ENCODE data around the gene MINDY4.

Gene MINDY4

GRCh38 chr7:30901856-30902255, 130.6 kb downstream of the MINDY4 start:
- no peak overlapping the region for H3K4me3 Mint-ChIP-seq
- no peak overlapping the region for H3K27ac Mint-ChIP-seq
- no peaks in the 10 kb centered on the region for H3K27me3 Mint-ChIP-seq
- no peaks in the 10 kb centered on the region for H3K36me3 Mint-ChIP-seq
- no peaks in the 10 kb centered on the region for H3K9me3 Mint-ChIP-seq (ENCODE audit: low read depth)
- H3K4me1 Mint-ChIP-seq (ENCODE audit: low read depth) = no peaks in the 10 kb centered on the region

GRCh38 chr7:30902466-30902865, 131.2 kb downstream of the MINDY4 start:
- Mint-ChIP-seq H3K36me3 (no peaks in the 10 kb centered on the region), H3K27ac (no peak overlapping the region), H3K27me3 (no peaks in the 10 kb centered on the region), H3K4me1 (ENCODE audit: low read depth) (no peaks in the 10 kb centered on the region), H3K4me3 (no peak overlapping the region), H3K9me3 (ENCODE audit: low read depth) (no peaks in the 10 kb centered on the region)

- H3K36me3 Mint-ChIP-seq = no peaks in the 10 kb centered on the region
- H3K4me1 Mint-ChIP-seq (ENCODE audit: low read depth) = no peaks in the 10 kb centered on the region
- no peak overlapping the region for H3K27ac Mint-ChIP-seq
- no peaks in the 10 kb centered on the region for H3K9me3 Mint-ChIP-seq (ENCODE audit: low read depth)
- no peaks in the 10 kb centered on the region for H3K27me3 Mint-ChIP-seq
- no peak overlapping the region for H3K4me3 Mint-ChIP-seq
Observed at GRCh38 chr7:30903146-30903545, 131.9 kb downstream of the MINDY4 start.

- Mint-ChIP-seq H3K36me3 (no peaks in the 10 kb centered on the region), H3K27me3 (no peaks in the 10 kb centered on the region), H3K4me3 (no peak overlapping the region), H3K9me3 (ENCODE audit: low read depth) (no peaks in the 10 kb centered on the region), H3K4me1 (ENCODE audit: low read depth) (no peaks in the 10 kb centered on the region), H3K27ac (no peak overlapping the region)
Observed at GRCh38 chr7:30904561-30904960, 133.3 kb downstream of the MINDY4 start.

- H3K27ac Mint-ChIP-seq = no peak overlapping the region
- H3K27me3 Mint-ChIP-seq = no peaks in the 10 kb centered on the region
- H3K36me3 Mint-ChIP-seq = no peaks in the 10 kb centered on the region
- no peaks in the 10 kb centered on the region for H3K4me1 Mint-ChIP-seq (ENCODE audit: low read depth)
- H3K4me3 Mint-ChIP-seq = no peak overlapping the region
- H3K9me3 Mint-ChIP-seq (ENCODE audit: low read depth) = no peaks in the 10 kb centered on the region
Observed at GRCh38 chr7:30905078-30906012, 134.1 kb downstream of the MINDY4 start.

- Mint-ChIP-seq H3K4me3 (no peak overlapping the region), H3K27me3 (no peaks in the 10 kb centered on the region), H3K27ac (no peak overlapping the region)
Observed at GRCh38 chr7:30906014-30906413, 134.8 kb downstream of the MINDY4 start.

GRCh38 chr7:30906515-30907240, 135.5 kb downstream of the MINDY4 start:
- Mint-ChIP-seq H3K27ac (no peak overlapping the region), H3K36me3 (no peaks in the 10 kb centered on the region), H3K27me3 (no peaks in the 10 kb centered on the region), H3K9me3 (ENCODE audit: low read depth) (no peaks in the 10 kb centered on the region), H3K4me3 (no peak overlapping the region), H3K4me1 (ENCODE audit: low read depth) (no peaks in the 10 kb centered on the region)

More at GRCh38 chr7:30906014-30906413, 134.8 kb downstream of the MINDY4 start:
- no peaks in the 10 kb centered on the region for H3K9me3 Mint-ChIP-seq (ENCODE audit: low read depth)
- H3K4me1 Mint-ChIP-seq (ENCODE audit: low read depth) = no peaks in the 10 kb centered on the region
- no peaks in the 10 kb centered on the region for H3K36me3 Mint-ChIP-seq

- Mint-ChIP-seq H3K27ac (no peak overlapping the region), H3K27me3 (no peaks in the 10 kb centered on the region), H3K36me3 (no peaks in the 10 kb centered on the region), H3K4me1 (ENCODE audit: low read depth) (no peaks in the 10 kb centered on the region), H3K9me3 (ENCODE audit: low read depth) (no peaks in the 10 kb centered on the region), H3K4me3 (no peak overlapping the region)
Observed at GRCh38 chr7:30907527-30908267, 136.5 kb downstream of the MINDY4 start.

- Mint-ChIP-seq H3K4me3 (no peak overlapping the region), H3K27ac (no peak overlapping the region), H3K36me3 (no peaks in the 10 kb centered on the region), H3K9me3 (ENCODE audit: low read depth) (no peaks in the 10 kb centered on the region), H3K4me1 (ENCODE audit: low read depth) (no peaks in the 10 kb centered on the region), H3K27me3 (no peaks in the 10 kb centered on the region)
Observed at GRCh38 chr7:30908681-30909080, 137.5 kb downstream of the MINDY4 start.

- Mint-ChIP-seq H3K9me3 (ENCODE audit: low read depth) (no peaks in the 10 kb centered on the region), H3K4me3 (no peak overlapping the region), H3K27me3 (no peaks in the 10 kb centered on the region), H3K27ac (no peak overlapping the region), H3K36me3 (no peaks in the 10 kb centered on the region), H3K4me1 (ENCODE audit: low read depth) (no peaks in the 10 kb centered on the region)
Observed at GRCh38 chr7:30909431-30909830, 138.2 kb downstream of the MINDY4 start.

GRCh38 chr7:30910411-30911073, 139.3 kb downstream of the MINDY4 start:
- H3K9me3 Mint-ChIP-seq (ENCODE audit: low read depth) = no peaks in the 10 kb centered on the region
- no peaks in the 10 kb centered on the region for H3K27me3 Mint-ChIP-seq
- no peaks in the 10 kb centered on the region for H3K4me1 Mint-ChIP-seq (ENCODE audit: low read depth)
- H3K4me3 Mint-ChIP-seq = no peak overlapping the region
- no peak overlapping the region for H3K27ac Mint-ChIP-seq
- H3K36me3 Mint-ChIP-seq = no peaks in the 10 kb centered on the region

- Mint-ChIP-seq H3K4me1 (ENCODE audit: low read depth) (no peaks in the 10 kb centered on the region), H3K36me3 (no peaks in the 10 kb centered on the region), H3K27ac (no peak overlapping the region), H3K27me3 (no peaks in the 10 kb centered on the region), H3K4me3 (no peak overlapping the region), H3K9me3 (ENCODE audit: low read depth) (no peaks in the 10 kb centered on the region)
Observed at GRCh38 chr7:30911133-30911532, 139.9 kb downstream of the MINDY4 start.

- no peaks in the 10 kb centered on the region for H3K9me3 Mint-ChIP-seq (ENCODE audit: low read depth)
- no peak within 1 kb of the TSS for H3K4me3 Mint-ChIP-seq
- H3K27ac Mint-ChIP-seq = no peak within 1 kb of the TSS
- no peaks in the 10 kb centered on the region for H3K27me3 Mint-ChIP-seq
- H3K36me3 Mint-ChIP-seq = no peaks in the 10 kb centered on the region
- H3K4me1 Mint-ChIP-seq (ENCODE audit: low read depth) = no peaks in the 10 kb centered on the region
Observed at GRCh38 chr7:30911561-30911969, 140.3 kb downstream of the MINDY4 start, which contains the start of gene AQP1. Gene AQP1, plus strand, starts transcription at chr7:30911853. Its CDS starts 57 bp downstream, at chr7:30911910.

GRCh38 chr7:30912021-30912730, 141.0 kb downstream of the MINDY4 start:
- H3K9me3 Mint-ChIP-seq (ENCODE audit: low read depth) = no peaks in the 10 kb centered on the region
- no peaks in the 10 kb centered on the region for H3K4me1 Mint-ChIP-seq (ENCODE audit: low read depth)
- H3K4me3 Mint-ChIP-seq = no peak overlapping the region
- no peak overlapping the region for H3K27ac Mint-ChIP-seq
- H3K36me3 Mint-ChIP-seq = no peaks in the 10 kb centered on the region
- H3K27me3 Mint-ChIP-seq = no peaks in the 10 kb centered on the region
